Neuron (in vitro differentiated cells): ENCODE data around the gene RGS16.

Experiments used
- H2AFZ ChIP-seq: one replicate; pipeline ENCODE4 v1.6.1; 2013; ENCODE audit warnings: low read depth, mild to moderate bottlenecking, inconsistent platforms, low read length, moderate library complexity
- H3K27me3 ChIP-seq: one replicate; pipeline ENCODE4 v1.6.1; 2013; ENCODE audit warnings: low read length; ENCODE audit not compliant: insufficient read depth
- H3K36me3 ChIP-seq: one replicate; pipeline ENCODE4 v1.6.1; 2013; ENCODE audit warnings: low read length; ENCODE audit not compliant: insufficient read depth
- H3K4me1 ChIP-seq: one replicate; pipeline ENCODE4 v1.6.1; 2013; ENCODE audit warnings: low read length; ENCODE audit not compliant: insufficient read depth
- H3K4me3 ChIP-seq: 2 replicates; pipeline ENCODE4 v1.5.1; 2013; ENCODE audit warnings: mild to moderate bottlenecking, low read length, moderate library complexity
- H3K9me3 ChIP-seq: one replicate; pipeline ENCODE4 v1.6.1; 2013; ENCODE audit warnings: low read length

RGS16 gene, protein sequence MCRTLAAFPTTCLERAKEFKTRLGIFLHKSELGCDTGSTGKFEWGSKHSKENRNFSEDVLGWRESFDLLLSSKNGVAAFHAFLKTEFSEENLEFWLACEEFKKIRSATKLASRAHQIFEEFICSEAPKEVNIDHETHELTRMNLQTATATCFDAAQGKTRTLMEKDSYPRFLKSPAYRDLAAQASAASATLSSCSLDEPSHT

DNA sequence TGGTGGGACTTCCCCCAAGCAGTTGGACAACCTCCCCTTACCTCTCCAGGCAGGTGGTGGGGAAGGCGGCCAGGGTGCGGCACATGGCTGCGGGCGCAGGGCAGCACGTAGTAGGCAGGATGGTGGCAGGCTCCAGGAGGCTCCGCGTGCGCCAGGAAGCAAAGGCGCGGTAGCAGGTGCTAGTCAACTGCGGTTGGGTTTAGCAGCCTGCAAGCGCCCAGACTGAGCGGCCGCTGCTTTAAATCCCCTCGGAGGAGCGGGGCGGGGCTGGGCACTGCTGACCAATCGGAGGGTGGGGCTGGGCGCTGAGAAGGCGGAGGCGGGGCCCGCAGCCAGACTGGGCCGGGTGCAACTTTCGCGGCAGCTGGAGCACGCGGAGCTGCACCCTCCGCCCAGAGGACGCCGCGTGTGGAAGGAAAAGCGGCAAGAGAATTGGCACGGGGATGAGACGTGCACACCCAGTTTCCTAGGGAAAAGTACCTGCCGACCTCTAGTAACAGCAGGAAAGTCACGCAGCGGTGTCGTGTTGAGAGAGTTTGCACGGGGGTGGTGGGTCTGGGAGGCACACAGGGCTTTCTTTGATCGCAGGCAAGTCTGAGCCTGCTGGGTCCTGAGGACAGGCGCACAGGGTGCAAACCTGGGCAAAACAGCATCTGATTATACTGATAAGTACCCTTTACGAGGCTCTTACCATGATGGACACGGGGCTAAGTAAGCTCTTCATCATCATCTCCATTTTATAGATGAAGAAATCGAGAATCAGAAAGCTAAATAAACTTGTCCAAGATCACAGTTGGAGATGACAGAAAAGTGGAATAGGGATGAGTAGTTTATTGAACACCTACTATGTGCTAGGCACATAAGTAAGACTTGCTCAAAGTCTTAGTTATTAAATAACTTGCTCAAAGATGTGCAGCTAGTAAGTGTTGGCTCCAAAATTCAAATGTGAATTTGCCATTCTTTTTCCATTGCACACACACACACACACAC, at the start of gene RGS16:
RGS16 (minus strand) TSS at position 215 of the 990 bp plus-strand sequence; CDS start at position 85, 130 bp downstream.
- Histone ChIP-seq H3K9me3 (no peaks in the 10 kb centered on the region), H3K4me3 (no peak within 1 kb of the TSS), H3K27me3 (no peaks in the 10 kb centered on the region), H3K4me1 (peaks cover 18% of the 10 kb centered on the region), H2AFZ (no peak within 1 kb of the TSS), H3K36me3 (no peaks in the 10 kb centered on the region)

DNA sequence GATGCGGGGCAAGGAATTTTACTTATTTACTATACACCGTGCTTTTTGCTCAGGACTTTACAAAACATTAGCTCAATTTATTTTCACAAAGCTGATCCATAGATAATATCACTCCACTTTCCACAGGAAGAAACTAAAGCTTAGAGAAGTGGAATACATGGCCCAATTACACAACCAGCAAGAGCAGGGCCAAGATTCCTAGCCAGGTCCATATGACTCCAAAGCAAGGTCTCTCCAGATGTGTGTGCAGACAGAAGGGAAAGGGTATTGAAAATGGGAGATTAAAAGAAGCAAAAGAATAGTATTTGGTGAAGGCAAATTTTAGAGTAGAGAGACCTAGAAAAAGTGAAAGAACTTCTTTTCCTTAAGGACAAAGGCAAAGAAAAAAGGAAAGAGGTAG, 49.8 kb upstream of the RGS16 start:
- no peaks in the 10 kb centered on the region for H3K9me3 ChIP-seq
- no peak overlapping the region for H3K4me3 ChIP-seq
- H3K36me3 ChIP-seq: no peaks in the 10 kb centered on the region
- no peak overlapping the region for H2AFZ ChIP-seq
- no peaks in the 10 kb centered on the region for H3K27me3 ChIP-seq
- peaks cover 7% of the 10 kb centered on the region for H3K4me1 ChIP-seq

DNA sequence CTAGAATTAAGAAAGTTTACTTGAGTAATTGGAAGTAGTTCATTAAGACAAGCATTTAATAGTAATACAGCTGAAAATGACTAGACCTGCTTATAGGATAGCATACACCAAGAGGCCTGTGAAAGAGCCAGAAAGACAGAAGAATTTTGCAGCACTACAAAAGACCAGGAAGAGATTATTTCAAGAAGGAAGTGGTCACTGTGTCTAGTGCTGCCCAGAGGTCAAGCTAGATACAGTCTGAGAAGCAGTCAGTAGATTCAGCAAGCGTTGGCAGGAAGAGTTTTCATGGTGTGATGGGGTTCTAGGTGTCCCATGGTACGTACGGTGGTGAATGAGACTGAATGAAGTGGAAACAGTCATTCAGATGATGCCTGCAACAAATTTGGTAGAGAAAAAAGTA, 48.7 kb upstream of the RGS16 start:
- Histone ChIP-seq H3K36me3 (no peaks in the 10 kb centered on the region), H3K4me3 (no peak overlapping the region), H3K27me3 (no peaks in the 10 kb centered on the region), H3K4me1 (peaks cover 7% of the 10 kb centered on the region), H2AFZ (no peak overlapping the region), H3K9me3 (no peaks in the 10 kb centered on the region)

DNA sequence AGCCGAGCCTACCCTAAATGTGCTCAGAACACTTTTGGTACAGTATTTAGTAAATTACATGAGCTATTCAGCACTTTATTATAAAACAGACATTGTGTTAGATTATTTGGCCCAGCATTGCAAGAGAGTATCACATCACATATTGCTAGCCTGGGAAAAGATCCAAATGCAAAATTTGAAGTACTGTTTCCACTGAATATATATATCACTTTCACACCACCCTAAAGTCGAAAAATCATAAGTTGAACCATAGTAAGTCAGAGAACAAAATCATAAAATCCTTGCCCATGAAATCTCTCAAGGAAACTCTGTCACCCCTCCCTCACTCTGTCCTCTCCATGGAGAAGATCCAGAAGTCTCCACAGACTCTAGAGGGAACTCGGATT, 47.1 kb upstream of the RGS16 start:
- H3K4me3 ChIP-seq: no peak overlapping the region
- H3K27me3 ChIP-seq: no peaks in the 10 kb centered on the region
- no peaks in the 10 kb centered on the region for H3K36me3 ChIP-seq
- H3K9me3 ChIP-seq: no peaks in the 10 kb centered on the region
- H2AFZ ChIP-seq: no peak overlapping the region
- peaks cover 2% of the 10 kb centered on the region for H3K4me1 ChIP-seq

DNA sequence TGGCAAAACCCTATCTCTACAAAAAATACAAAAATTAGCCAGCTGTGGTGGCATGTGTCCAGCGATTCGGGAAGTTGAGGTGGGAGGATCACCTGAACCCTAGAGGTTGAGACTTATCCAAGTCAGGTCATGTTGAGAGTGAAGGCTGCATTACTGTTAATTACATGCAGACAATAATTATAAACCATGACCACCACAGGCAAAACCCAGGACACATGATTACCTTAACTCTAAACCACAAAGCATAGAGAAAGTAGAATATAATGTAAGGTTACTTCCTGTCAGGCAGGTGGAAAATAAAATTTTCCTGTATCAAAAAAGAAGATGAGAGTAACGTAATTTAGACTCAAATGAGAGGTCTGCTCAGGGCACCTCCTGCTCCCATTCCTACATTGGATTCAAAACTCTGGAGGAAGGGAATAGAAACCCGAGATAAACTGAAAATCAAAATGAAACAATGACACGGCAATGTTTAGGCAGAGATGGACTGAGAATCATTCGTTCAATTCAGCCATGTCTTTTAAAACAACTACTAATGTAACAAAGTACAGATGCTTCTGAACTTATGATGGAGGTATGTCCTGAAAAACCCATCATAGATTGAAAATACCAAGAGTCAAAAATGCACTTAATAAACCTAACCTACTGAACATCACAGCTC, 46.6 kb upstream of the RGS16 start:
- no peak overlapping the region for H2AFZ ChIP-seq
- no peak overlapping the region for H3K4me3 ChIP-seq
- H3K36me3 ChIP-seq: no peaks in the 10 kb centered on the region
- no peaks in the 10 kb centered on the region for H3K27me3 ChIP-seq
- no peaks in the 10 kb centered on the region for H3K9me3 ChIP-seq
- no peaks in the 10 kb centered on the region for H3K4me1 ChIP-seq

DNA sequence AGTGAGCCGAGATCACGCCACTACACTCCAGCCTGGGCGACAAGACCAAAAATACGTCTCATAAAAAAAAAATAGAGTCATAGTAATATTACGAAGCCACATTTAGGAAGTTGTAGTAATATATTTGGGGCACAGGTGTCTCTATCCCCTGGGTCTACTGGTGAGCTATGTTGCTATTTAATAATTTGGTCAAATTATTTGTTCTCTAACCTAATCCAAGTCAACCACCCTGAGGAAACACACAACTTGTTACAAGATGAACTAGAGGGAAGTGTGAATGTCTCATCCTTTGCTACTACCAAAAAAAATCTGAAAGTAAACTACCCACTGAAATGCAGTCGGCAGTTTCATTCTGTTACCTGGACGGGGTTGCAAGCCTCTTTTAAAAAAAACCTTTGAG, 44.9 kb upstream of the RGS16 start:
- H3K27me3 ChIP-seq: no peaks in the 10 kb centered on the region
- H3K9me3 ChIP-seq: no peaks in the 10 kb centered on the region
- H2AFZ ChIP-seq: no peak overlapping the region
- no peak overlapping the region for H3K4me3 ChIP-seq
- no peaks in the 10 kb centered on the region for H3K4me1 ChIP-seq
- H3K36me3 ChIP-seq: no peaks in the 10 kb centered on the region

DNA sequence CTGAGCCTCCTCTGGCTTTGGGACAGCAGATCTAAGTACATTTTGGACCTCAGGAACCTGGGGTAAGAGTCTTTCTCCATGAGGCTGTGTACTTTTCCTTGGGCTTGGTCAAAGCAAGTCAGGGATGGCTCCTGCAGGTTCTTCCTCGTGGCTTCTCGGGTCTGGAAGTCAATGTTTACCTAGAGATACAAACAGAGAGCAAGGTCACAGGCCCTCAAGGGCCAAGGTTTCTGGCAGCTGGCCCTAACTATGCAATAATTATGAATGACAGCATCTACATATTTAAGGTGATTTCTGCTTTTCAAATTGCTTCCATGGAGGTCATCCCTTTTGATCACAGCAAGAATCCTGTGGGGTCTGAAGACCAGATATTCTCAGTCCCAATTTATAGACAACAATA, 42.5 kb upstream of the RGS16 start:
- no peaks in the 10 kb centered on the region for H3K36me3 ChIP-seq
- H3K9me3 ChIP-seq: peaks cover 2% of the 10 kb centered on the region
- no peak overlapping the region for H3K4me3 ChIP-seq
- no peak overlapping the region for H2AFZ ChIP-seq
- no peaks in the 10 kb centered on the region for H3K4me1 ChIP-seq
- no peaks in the 10 kb centered on the region for H3K27me3 ChIP-seq

DNA sequence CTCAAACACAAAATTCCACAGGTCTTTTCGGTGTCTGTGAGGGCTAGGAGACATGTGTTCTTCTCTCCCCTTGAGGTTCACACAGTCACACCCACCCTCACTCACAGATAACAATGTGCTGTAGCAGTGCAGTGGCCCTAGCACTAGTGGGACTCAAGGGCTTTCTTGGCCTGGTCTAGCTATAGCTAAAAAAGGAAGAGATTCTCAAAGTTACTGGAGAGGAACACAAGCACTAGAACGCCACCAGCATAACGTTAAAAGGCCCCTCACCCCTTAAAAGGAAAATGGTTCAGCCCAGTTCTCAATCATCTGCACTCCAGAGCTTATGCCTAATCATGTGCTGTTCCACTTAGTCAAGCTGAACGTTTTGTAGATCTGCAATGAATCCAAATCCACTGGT, 40.7 kb upstream of the RGS16 start:
- Histone ChIP-seq H3K27me3 (no peaks in the 10 kb centered on the region), H3K36me3 (no peaks in the 10 kb centered on the region), H3K4me1 (no peaks in the 10 kb centered on the region), H3K4me3 (no peak overlapping the region), H3K9me3 (peaks cover 2% of the 10 kb centered on the region), H2AFZ (no peak overlapping the region)

DNA sequence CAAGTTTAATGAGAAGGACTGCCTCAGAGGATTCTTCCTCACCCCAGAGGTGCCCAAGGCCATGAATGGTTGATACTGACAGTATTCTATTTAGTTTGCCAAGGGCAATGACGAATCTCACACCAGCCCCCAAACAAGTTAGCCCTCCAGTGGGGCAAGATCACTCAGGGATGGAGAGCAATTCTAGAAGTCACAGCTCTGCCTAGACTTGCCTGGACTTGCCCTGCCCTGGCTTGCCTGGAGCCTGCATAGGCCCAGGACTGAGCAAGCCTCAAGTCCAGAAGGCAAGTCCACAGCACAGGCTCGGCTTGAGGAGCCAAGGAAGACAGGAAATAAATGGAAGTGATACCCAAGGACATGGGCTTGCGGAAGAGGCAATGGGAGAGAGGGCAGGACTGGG, 39.5 kb upstream of the RGS16 start:
- Histone ChIP-seq H3K36me3 (no peaks in the 10 kb centered on the region), H3K4me3 (no peak overlapping the region), H3K27me3 (no peaks in the 10 kb centered on the region), H2AFZ (no peak overlapping the region), H3K4me1 (no peaks in the 10 kb centered on the region), H3K9me3 (peaks cover 2% of the 10 kb centered on the region)

DNA sequence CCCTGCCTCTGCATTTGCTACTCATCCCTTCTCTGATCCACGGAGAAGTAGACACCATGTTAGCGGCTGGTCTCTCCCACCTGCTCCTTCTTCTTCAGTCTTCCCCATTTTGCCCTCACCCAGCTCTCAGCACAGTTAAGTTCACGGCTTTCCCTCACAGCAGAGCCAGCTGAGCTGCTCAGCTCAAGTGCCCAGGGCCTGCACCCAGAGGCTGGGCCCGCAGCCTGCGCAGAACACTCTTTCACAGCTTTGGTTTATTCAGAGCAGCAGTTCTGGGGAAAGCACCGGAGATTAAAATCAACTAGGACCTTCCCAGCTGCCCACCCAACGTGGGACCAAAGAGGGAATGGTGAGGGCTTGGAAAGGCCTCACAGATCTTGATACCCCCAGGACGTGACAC, 38.3 kb upstream of the RGS16 start:
- no peaks in the 10 kb centered on the region for H3K36me3 ChIP-seq
- no peaks in the 10 kb centered on the region for H3K4me1 ChIP-seq
- no peak overlapping the region for H2AFZ ChIP-seq
- H3K27me3 ChIP-seq: no peaks in the 10 kb centered on the region
- peaks cover 2% of the 10 kb centered on the region for H3K9me3 ChIP-seq
- H3K4me3 ChIP-seq: no peak overlapping the region

DNA sequence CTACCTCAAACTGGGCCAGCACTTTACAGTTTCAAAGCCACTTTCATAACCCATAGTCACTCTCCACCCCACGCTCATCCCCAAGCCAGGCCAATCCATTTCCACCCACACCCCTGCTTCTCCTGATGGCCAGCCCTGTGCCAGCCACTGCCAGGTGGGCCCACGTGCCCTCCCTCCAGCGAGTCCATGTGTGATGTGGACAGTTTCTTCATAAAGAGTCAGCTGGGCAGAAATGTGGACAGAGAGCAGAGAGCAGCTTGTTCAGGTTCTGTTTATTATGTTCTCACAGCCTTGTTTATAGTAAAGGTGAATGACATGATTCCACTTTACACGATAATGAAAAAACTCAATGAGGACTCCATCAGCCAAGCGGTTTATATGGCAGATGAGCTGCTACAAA, 37.4 kb upstream of the RGS16 start:
- H3K27me3 ChIP-seq: no peaks in the 10 kb centered on the region
- H2AFZ ChIP-seq: no peak overlapping the region
- H3K4me3 ChIP-seq: no peak overlapping the region
- peaks cover 2% of the 10 kb centered on the region for H3K9me3 ChIP-seq
- H3K36me3 ChIP-seq: no peaks in the 10 kb centered on the region
- no peaks in the 10 kb centered on the region for H3K4me1 ChIP-seq

DNA sequence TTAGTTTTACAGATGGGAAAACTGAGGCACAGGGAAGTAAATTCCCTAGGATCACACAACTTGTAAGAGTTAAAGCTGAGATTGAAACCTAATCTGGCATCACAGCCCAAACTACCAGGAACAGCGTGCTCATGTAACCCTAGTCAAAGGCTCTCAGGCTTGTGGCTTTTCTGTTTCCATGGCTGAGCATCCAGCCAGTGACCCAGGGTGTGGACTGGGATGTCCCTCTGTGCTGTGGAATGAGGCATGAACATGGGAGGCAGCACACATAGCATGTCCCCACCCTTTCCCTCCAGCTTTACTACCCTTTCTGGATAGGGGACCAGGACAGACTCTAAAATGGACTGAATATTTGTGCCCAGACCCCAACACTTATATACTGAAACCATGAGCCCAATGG, 35.1 kb upstream of the RGS16 start:
- Histone ChIP-seq H3K27me3 (no peaks in the 10 kb centered on the region), H2AFZ (no peak overlapping the region), H3K4me1 (peaks cover 10% of the 10 kb centered on the region), H3K4me3 (no peak overlapping the region), H3K36me3 (no peaks in the 10 kb centered on the region), H3K9me3 (peaks cover 2% of the 10 kb centered on the region)

DNA sequence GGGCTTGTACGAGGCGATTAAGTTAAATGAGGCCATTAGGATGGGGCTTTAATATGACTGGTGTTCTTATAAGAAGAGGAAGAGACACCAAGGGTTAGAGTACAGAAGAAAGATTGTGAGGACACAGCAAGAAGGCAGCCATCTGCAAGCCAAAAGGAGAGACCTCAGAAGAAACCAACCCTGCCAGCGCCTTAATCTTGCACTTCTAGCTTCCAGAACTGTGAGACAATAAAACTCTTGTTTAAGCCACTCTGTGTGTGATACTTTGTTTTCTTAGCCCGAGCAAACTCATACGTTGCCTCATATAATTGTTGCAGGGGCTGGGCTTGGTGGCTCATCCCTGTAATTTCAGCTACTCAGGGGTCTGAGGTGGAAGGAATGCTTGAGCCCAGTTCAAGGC, 33.6 kb upstream of the RGS16 start:
- H3K4me1 ChIP-seq: peaks cover 22% of the 10 kb centered on the region
- H3K9me3 ChIP-seq: no peaks in the 10 kb centered on the region
- H2AFZ ChIP-seq: no peak overlapping the region
- H3K27me3 ChIP-seq: no peaks in the 10 kb centered on the region
- no peaks in the 10 kb centered on the region for H3K36me3 ChIP-seq
- no peak overlapping the region for H3K4me3 ChIP-seq
